Measurements from ENCODE around the gene DNLZ.

- TF ChIP-seq POLR2A (IDR thresholded peaks at IDR 0.05; ENCODE audit: low read depth, low read length) (no peak), POLR2AphosphoS5 (IDR thresholded peaks at IDR 0.05; ENCODE audit: low read depth, low read length) (no peak), TAF1 (IDR thresholded peaks at IDR 0.05; ENCODE audit: borderline replicate concordance, low read depth, low read length) (no peak)
Observed at GRCh38 chr9:136396219-136396515, 32.6 kb upstream of the DNLZ start.

Data from GM12892 (cell line).